ENCODE data around the gene TENM4.

Gene TENM4

GRCh38 chr11:78812513-78813293 is 628.1 kb downstream of the TENM4 start:
- DNase-seq (ENCODE audit: low read depth in 3 of 3), result no peak

- no peak for DNase-seq (ENCODE audit: low read depth in 3 of 3)
Measured at GRCh38 chr11:78810559-78811009, 630.2 kb downstream of the TENM4 start.

- no peak for DNase-seq (ENCODE audit: low read depth in 3 of 3)
Measured at GRCh38 chr11:78809931-78810541, 630.8 kb downstream of the TENM4 start.

- no peak for DNase-seq (ENCODE audit: low read depth in 3 of 3)
Measured at GRCh38 chr11:78808923-78809322, 631.9 kb downstream of the TENM4 start.

GRCh38 chr11:78807351-78807750 is 633.5 kb downstream of the TENM4 start:
- DNase-seq (ENCODE audit: low read depth in 3 of 3), result no peak

- no peak for DNase-seq (ENCODE audit: low read depth in 3 of 3)
Measured at GRCh38 chr11:78806214-78807004, 634.4 kb downstream of the TENM4 start.

GRCh38 chr11:78804991-78805390 is 635.8 kb downstream of the TENM4 start:
- no peak for DNase-seq (ENCODE audit: low read depth in 3 of 3)

- no peak for DNase-seq (ENCODE audit: low read depth in 3 of 3)
Measured at GRCh38 chr11:78803995-78804394, 636.8 kb downstream of the TENM4 start.

GRCh38 chr11:78802058-78802761 is 638.6 kb downstream of the TENM4 start:
- no peak for DNase-seq (ENCODE audit: low read depth in 3 of 3)

GRCh38 chr11:78801161-78801884 is 639.5 kb downstream of the TENM4 start:
- no peak for DNase-seq (ENCODE audit: low read depth in 3 of 3)

GRCh38 chr11:78800756-78801155 is 640.1 kb downstream of the TENM4 start:
- DNase-seq (ENCODE audit: low read depth in 3 of 3), result no peak

- DNase-seq (ENCODE audit: low read depth in 3 of 3), result no peak
Measured at GRCh38 chr11:78800096-78800690, 640.6 kb downstream of the TENM4 start.

- DNase-seq (ENCODE audit: low read depth in 3 of 3), result peak in 1 of 3 donors; percentile 22
Measured at GRCh38 chr11:78798663-78799062, 642.2 kb downstream of the TENM4 start.

- no peak for DNase-seq (ENCODE audit: low read depth in 3 of 3)
Measured at GRCh38 chr11:78797559-78797958, 643.3 kb downstream of the TENM4 start.

GRCh38 chr11:78796956-78797355 is 643.9 kb downstream of the TENM4 start:
- no peak for DNase-seq (ENCODE audit: low read depth in 3 of 3)

GRCh38 chr11:78795621-78796261 is 645.1 kb downstream of the TENM4 start:
- DNase-seq (ENCODE audit: low read depth in 3 of 3), result no peak

- no peak for DNase-seq (ENCODE audit: low read depth in 3 of 3)
Measured at GRCh38 chr11:78791964-78792363, 648.9 kb downstream of the TENM4 start.

GRCh38 chr11:78791254-78791653 is 649.6 kb downstream of the TENM4 start:
- DNase-seq (ENCODE audit: low read depth in 3 of 3), result no peak

GRCh38 chr11:78790784-78791183 is 650.0 kb downstream of the TENM4 start:
- DNase-seq (ENCODE audit: low read depth in 3 of 3), result no peak

GRCh38 chr11:78789375-78789774 is 651.5 kb downstream of the TENM4 start:
- no peak for DNase-seq (ENCODE audit: low read depth in 3 of 3)

Data from stimulated activated CD4-positive, alpha-beta T cell treated with anti-CD3 and anti-CD28 coated beads, TNF-alpha, amount 100 ng/mL, for 48 hours (primary cell).